Measurements from ENCODE around the gene ASB4.

DNA sequence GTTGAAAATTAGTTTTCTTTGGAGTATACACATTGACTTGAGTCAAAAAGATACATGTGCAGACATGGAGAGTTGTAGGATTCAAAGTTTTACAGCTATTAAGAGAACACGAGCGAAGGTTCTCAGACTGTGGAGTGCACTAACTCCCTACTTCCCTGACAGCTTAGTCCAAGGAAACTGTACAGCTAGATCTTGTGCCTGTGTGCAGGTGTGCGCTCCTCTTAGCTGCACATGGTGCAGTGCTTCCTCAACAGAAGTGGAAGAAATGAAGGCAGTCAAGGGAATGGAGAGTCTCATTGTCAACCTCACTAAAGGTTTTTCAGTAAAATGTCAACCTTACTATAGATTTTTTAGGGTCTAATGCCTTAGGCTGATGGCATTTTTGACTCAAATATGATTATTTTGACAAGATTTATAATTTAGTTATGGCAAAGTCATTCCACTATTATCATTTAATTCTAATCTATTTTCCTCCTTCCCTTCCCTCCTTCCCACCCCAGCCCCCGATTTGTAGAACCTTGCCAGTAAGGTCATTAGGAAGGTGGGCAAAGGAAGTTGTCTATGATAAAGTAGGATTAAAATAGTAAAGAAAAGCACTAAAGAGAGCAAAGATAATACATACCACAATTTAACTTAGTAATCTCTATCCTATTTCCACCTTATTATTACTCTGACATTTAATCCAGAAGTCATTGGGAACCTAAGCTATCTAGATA is 97.0 kb downstream of the ASB4 start:
- no peak for TF ChIP-seq EZH2phosphoT487 (conservative IDR thresholded peaks at IDR 0.05; ENCODE audit: low read length)
- TF ChIP-seq, protein P1, sequence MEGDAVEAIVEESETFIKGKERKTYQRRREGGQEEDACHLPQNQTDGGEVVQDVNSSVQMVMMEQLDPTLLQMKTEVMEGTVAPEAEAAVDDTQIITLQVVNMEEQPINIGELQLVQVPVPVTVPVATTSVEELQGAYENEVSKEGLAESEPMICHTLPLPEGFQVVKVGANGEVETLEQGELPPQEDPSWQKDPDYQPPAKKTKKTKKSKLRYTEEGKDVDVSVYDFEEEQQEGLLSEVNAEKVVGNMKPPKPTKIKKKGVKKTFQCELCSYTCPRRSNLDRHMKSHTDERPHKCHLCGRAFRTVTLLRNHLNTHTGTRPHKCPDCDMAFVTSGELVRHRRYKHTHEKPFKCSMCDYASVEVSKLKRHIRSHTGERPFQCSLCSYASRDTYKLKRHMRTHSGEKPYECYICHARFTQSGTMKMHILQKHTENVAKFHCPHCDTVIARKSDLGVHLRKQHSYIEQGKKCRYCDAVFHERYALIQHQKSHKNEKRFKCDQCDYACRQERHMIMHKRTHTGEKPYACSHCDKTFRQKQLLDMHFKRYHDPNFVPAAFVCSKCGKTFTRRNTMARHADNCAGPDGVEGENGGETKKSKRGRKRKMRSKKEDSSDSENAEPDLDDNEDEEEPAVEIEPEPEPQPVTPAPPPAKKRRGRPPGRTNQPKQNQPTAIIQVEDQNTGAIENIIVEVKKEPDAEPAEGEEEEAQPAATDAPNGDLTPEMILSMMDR (IDR thresholded peaks at IDR 0.05; ENCODE audit: insufficient read depth, low read length, poor library complexity, severe bottlenecking) = no peak
